Sigmoid colon (tissue), 7 donors: ENCODE data around the gene TMEM121. TPM values are rescaled to one million over a fixed set of nuclear protein-coding genes. Genes with fewer than 3 reads are reported as not detected.
"Not testable (repeated sequence)": the region's sequence is repeated elsewhere in the genome, so short reads cannot be mapped to it uniquely, and the experiment has no call there.

Experiments
- DNase-seq: peaks from one replicate; pipeline ENCODE4 v3.0.0-alpha.2; 2019
- H3K27ac ChIP-seq, 4 donors: fragments of 200-600 bp; sonication (generic); one replicate each; pipeline ENCODE4 v1.5.1; 2016 to 2019; ENCODE audit warnings: mild to moderate bottlenecking in 1 of 4
- H3K27me3 ChIP-seq, 3 donors: fragments of 200-600 bp; sonication (generic); one replicate each; pipeline ENCODE4 v1.5.1; 2019; ENCODE audit warnings: mild to moderate bottlenecking in 1 of 3
- H3K36me3 ChIP-seq, 4 donors: fragments of 200-600 bp; sonication (generic); one replicate each; pipeline ENCODE4 v1.5.1; 2016 to 2019
- H3K4me1 ChIP-seq, 4 donors: fragments of 200-600 bp; sonication (generic); one replicate each; pipeline ENCODE4 v1.5.1; 2017 to 2019
- H3K4me3 ChIP-seq, 4 donors: fragments of 200-600 bp; sonication (generic); one replicate each; pipeline ENCODE4 v1.5.1; 2017 to 2019; ENCODE audit warnings: mild to moderate bottlenecking in 2 of 4, moderate library complexity in 1 of 4
- H3K9me3 ChIP-seq, 4 donors: fragments of 200-600 bp in 3 of 4; sonication (generic) in 3 of 4; one replicate each; pipeline versions ENCODE4 v1.5.1 to v1.6.1; 2013 to 2019
- EP300 ChIP-seq, 4 donors: sonication (generic); formaldehyde crosslinking; IDR thresholded peaks; one replicate each; pipeline ENCODE4 v1.6.1; 2017; ENCODE audit warnings: antibody characterized with exemption in 4 of 4
- POLR2A ChIP-seq, 2 donors: fragments of 450-650 bp; IDR thresholded peaks; one replicate each; pipeline ENCODE4 v1.6.1; 2016; ENCODE audit warnings: antibody characterized with exemption in 2 of 2, mild to moderate bottlenecking in 2 of 2, moderate library complexity in 2 of 2
- POLR2AphosphoS5 ChIP-seq, 4 donors: sonication (generic); formaldehyde crosslinking; IDR thresholded peaks; one replicate each; pipeline ENCODE4 v1.6.1; 2017; ENCODE audit warnings: antibody characterized with exemption in 4 of 4
- WGBS, 2 donors: extraction: QIAGEN DNeasy Blood & Tissue Kit; methylation state at CpG; one replicate each; pipeline ENCODE4 v1.1.7; 2013; 5-methylcytosine and 5-hydroxymethylcytosine counted together
- intact Hi-C: fragments of 100-400 bp; cut with DNase I; formaldehyde crosslinking; loops from one replicate; pipeline ENCODE4 v1.15.1; 2023
- polyA plus RNA-seq, 3 donors: library from polyadenylated mRNA; stranded (reverse); fragments of 200-250 nt; gene quantifications; one replicate each; pipeline ENCODE4 v1.2.3, GENCODE V29; 2013
- total RNA-seq, 4 donors: library from RNA; depleted of rRNA; stranded (reverse); fragments of >200 nt; gene quantifications; one replicate each; pipeline ENCODE4 v1.1.0, GENCODE V29; 2016
- TF ChIP-seq, protein P1 (sequence below), 4 experiments: fragments of 450-650 bp in 3 of 4; fragments of 200-600 bp in 1 of 4; IDR thresholded peaks; one replicate each; pipeline ENCODE4 v1.5.1; 2016 to 2019; ENCODE audit warnings: antibody characterized with exemption in 4 of 4, mild to moderate bottlenecking in 3 of 4, moderate library complexity in 2 of 4
- donor health status: healthy with polysubstance abuse.
- donor health status: Bipolar disorder and iron deficiency.
- donor health status: healthy.

TMEM121 gene
- total and polyA plus RNA-seq, 7 donors = 2.3 to 8.0 (median 5.0) TPM; not detected in 2

DNA sequence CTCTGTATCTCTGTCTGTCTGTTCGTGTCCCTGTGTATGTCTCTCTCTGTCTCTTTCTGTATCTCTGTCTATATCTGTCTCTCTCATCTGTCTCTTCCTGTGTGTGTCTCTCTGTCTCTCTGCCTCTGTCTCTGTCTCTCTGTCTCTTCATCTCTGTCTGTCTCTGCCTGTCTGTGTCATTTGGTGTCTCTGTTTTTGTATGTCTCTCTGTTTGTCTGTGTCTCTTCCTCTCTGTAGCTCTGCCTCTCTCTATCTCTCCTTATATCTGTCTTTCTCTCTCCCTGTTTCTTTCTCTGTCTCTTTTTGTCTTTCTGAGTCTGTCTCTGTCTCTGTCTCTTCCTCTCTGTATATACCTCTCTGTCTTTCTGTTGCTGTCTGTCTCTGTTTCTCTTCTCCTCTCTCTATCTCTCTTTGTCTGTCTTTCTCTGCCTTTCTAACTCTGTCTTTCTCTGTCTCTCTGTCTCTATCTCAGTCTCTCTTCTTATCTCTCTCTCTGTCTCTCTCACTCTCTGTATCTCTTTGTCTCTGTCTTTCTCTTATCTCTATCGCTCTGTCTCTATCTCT, 50.2 kb downstream of the TMEM121 start:
- intact Hi-C loops = no loop called here
- H3K4me3 ChIP-seq = no peak overlapping the region
- H3K27ac ChIP-seq = no peak overlapping the region
- no peaks in the 10 kb centered on the region for H3K36me3 ChIP-seq
- no peak for DNase-seq
- WGBS, 2 donors = 77 to 83% methylated on average over 2 of the region's 2 CpGs
- no peaks in the 10 kb centered on the region for H3K4me1 ChIP-seq
- no peak for TF ChIP-seq POLR2A (IDR thresholded peaks at IDR 0.05)
- TF ChIP-seq EP300 (IDR thresholded peaks at IDR 0.05) = no peak
- TF ChIP-seq, protein P1, sequence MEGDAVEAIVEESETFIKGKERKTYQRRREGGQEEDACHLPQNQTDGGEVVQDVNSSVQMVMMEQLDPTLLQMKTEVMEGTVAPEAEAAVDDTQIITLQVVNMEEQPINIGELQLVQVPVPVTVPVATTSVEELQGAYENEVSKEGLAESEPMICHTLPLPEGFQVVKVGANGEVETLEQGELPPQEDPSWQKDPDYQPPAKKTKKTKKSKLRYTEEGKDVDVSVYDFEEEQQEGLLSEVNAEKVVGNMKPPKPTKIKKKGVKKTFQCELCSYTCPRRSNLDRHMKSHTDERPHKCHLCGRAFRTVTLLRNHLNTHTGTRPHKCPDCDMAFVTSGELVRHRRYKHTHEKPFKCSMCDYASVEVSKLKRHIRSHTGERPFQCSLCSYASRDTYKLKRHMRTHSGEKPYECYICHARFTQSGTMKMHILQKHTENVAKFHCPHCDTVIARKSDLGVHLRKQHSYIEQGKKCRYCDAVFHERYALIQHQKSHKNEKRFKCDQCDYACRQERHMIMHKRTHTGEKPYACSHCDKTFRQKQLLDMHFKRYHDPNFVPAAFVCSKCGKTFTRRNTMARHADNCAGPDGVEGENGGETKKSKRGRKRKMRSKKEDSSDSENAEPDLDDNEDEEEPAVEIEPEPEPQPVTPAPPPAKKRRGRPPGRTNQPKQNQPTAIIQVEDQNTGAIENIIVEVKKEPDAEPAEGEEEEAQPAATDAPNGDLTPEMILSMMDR (IDR thresholded peaks at IDR 0.05) = no peak
- TF ChIP-seq POLR2AphosphoS5 (IDR thresholded peaks at IDR 0.05) = no peak
- H3K9me3 ChIP-seq = no peaks in the 10 kb centered on the region
- no peaks in the 10 kb centered on the region for H3K27me3 ChIP-seq

- no peak overlapping the region for H3K4me3 ChIP-seq
- intact Hi-C loops = no loop called here
- DNase-seq = peak; percentile 38
- no peaks in the 10 kb centered on the region for H3K9me3 ChIP-seq
- H3K36me3 ChIP-seq = no peaks in the 10 kb centered on the region
- 65 to 70% methylated on average over 14 of the region's 14 CpGs for WGBS, 2 donors
- H3K27ac ChIP-seq = no peak overlapping the region
- no peaks in the 10 kb centered on the region for H3K4me1 ChIP-seq
- H3K27me3 ChIP-seq = no peaks in the 10 kb centered on the region
- TF ChIP-seq, protein P1 (IDR thresholded peaks at IDR 0.05) = no peak
- TF ChIP-seq POLR2AphosphoS5 (IDR thresholded peaks at IDR 0.05) (no peak), POLR2A (IDR thresholded peaks at IDR 0.05) (no peak), EP300 (IDR thresholded peaks at IDR 0.05) (no peak)
Measured at GRCh38 chr14:105577314-105577861, 51.0 kb downstream of the TMEM121 start.

DNA sequence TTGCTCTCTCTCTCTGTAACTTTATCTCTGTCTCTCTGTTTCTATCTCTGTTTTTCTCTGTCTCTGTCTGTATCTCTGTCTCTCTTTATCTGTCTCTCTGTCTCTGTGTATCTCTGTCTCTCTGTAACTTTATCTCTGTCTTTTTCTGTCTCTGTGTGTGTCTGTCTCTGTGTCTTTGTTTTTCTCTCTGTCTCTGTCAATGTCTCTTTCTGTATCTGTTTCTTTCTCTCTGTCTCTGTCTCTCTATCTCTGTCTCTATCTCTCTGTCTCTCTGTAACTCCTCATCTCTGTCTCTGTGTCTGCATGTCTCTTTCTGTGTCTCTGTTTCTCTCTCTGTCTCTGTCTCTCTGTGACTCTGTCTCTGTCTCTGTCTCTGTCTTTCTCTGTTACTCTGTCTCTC, 51.7 kb downstream of the TMEM121 start:
- TF ChIP-seq POLR2AphosphoS5 (IDR thresholded peaks at IDR 0.05) (no peak), POLR2A (IDR thresholded peaks at IDR 0.05) (no peak), EP300 (IDR thresholded peaks at IDR 0.05) (no peak)
- TF ChIP-seq, protein P1 (IDR thresholded peaks at IDR 0.05) = no peak
- Histone ChIP-seq H3K36me3 (no peaks in the 10 kb centered on the region), H3K4me1 (no peaks in the 10 kb centered on the region), H3K9me3 (peaks cover 0 to 3% (median 0%) of the 10 kb centered on the region in 4 donors), H3K27ac (no peak overlapping the region), H3K27me3 (no peaks in the 10 kb centered on the region), H3K4me3 (no peak overlapping the region)
- intact Hi-C loops = no loop called here
- no peak for DNase-seq

GRCh38 chr14:105579221-105579620, 52.8 kb downstream of the TMEM121 start:
- WGBS, 2 donors = 66 to 80% methylated on average over 2 to 6 of the region's 15 CpGs

More at GRCh38 chr14:105579221-105579620, 52.8 kb downstream of the TMEM121 start:
- H3K27ac ChIP-seq, H3K36me3 ChIP-seq, DNase-seq, intact Hi-C loops, H3K4me1 ChIP-seq, H3K4me3 ChIP-seq, H3K9me3 ChIP-seq, H3K27me3 ChIP-seq: not testable (repeated sequence)

Other genes starting within 250 kb of the TMEM121 start
- gene BRF1, start 225.6 kb upstream of the TMEM121 start, total RNA-seq = 10 to 100 TPM; 19.3 to 39.2 (median 28.5) TPM
- 10 to 100 TPM in 2 of 3 donors, 1 to 10 TPM in 1; 9.0 to 23.7 (median 12.6) TPM for gene BRF1, start 225.6 kb upstream of the TMEM121 start, polyA plus RNA-seq
- 10 to 100 TPM; 38.7 to 90.6 (median 47.4) TPM for gene PACS2, start 211.8 kb upstream of the TMEM121 start, total RNA-seq
- gene PACS2, start 211.8 kb upstream of the TMEM121 start, polyA plus RNA-seq = 10 to 100 TPM; 19.8 to 49.6 (median 21.3) TPM
- gene TEX22, start 128.0 kb upstream of the TMEM121 start, total RNA-seq = not detected
- gene TEX22, start 128.0 kb upstream of the TMEM121 start, polyA plus RNA-seq = under 1 TPM in 1 of 3 donors, not detected in 2; 0.50 TPM
- gene MTA1, start 106.8 kb upstream of the TMEM121 start, total RNA-seq = 10 to 100 TPM; 25.7 to 92.8 (median 46.1) TPM
- 10 to 100 TPM; 14.3 to 70.7 (median 18.6) TPM for gene MTA1, start 106.8 kb upstream of the TMEM121 start, polyA plus RNA-seq
- 10 to 100 TPM; 49.8 to 79.5 (median 57.1) TPM for gene CRIP2, start 51.8 kb upstream of the TMEM121 start, total RNA-seq
- gene CRIP2, start 51.8 kb upstream of the TMEM121 start, polyA plus RNA-seq = 10 to 100 TPM; 13.6 to 50.0 (median 34.2) TPM
- 10 to 100 TPM in 3 of 4 donors, 1 to 10 TPM in 1; 4.9 to 24.3 (median 15.4) TPM for gene CRIP1, start 39.7 kb upstream of the TMEM121 start, total RNA-seq
- gene CRIP1, start 39.7 kb upstream of the TMEM121 start, polyA plus RNA-seq = 100 to 1,000 TPM; 168 to 403 (median 199) TPM
- gene TEDC1, start 35.3 kb upstream of the TMEM121 start, total RNA-seq = 1 to 10 TPM in 2 of 4 donors, under 1 TPM in 2; 0.16 to 5.2 (median 1.0) TPM
- 10 to 100 TPM; 17.8 to 36.0 (median 19.2) TPM for gene TEDC1, start 35.3 kb upstream of the TMEM121 start, polyA plus RNA-seq